HG03025 (cell line): ENCODE results near the gene CLIC3.

Experiments
- ATAC-seq: cut with Tn5 transposase; IDR thresholded peaks from one replicate; pipeline ENCODE4 v1.9.1; 2021; ENCODE audit warnings: mild to moderate bottlenecking, moderate library complexity; ENCODE audit not compliant: unreplicated experiment, low FRiP score

CLIC3 gene

DNA sequence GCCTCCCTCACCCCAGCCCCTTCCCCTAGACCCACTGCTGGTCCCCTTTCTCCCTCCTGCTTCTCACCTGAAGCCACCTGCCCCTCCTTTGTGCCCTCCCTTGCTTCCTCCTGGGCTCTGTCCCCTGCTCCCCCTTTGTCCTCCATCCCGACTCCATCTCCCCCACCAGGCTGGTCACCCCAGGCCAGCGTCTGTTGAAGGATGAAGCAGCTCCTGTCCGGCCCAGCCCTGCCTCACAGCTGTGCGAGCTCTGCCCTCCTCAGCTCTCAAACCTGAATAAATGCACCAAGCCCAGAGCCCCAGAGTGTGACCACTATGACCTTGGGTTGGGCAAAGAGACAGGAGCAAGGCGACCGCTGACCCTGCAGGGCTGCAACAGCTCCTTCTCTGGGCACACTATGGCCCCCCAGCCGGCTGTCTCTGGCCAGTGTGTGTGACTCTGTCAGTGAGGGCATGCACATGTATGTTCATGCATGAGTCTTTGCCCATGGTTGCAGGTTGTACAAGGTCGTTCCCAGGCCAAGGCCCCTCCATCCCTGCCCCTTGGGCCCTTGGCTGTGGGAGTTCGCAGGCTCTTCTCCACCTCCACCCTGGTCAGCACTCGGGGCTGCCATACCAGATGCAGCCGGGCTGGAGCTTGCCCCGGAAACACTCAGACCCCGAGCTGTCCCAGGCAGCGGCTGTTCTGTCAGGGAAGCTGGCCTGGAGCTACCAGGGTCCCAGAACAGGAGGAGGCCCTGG is 41.0 kb downstream of the CLIC3 start:
- ATAC-seq = no peak

DNA sequence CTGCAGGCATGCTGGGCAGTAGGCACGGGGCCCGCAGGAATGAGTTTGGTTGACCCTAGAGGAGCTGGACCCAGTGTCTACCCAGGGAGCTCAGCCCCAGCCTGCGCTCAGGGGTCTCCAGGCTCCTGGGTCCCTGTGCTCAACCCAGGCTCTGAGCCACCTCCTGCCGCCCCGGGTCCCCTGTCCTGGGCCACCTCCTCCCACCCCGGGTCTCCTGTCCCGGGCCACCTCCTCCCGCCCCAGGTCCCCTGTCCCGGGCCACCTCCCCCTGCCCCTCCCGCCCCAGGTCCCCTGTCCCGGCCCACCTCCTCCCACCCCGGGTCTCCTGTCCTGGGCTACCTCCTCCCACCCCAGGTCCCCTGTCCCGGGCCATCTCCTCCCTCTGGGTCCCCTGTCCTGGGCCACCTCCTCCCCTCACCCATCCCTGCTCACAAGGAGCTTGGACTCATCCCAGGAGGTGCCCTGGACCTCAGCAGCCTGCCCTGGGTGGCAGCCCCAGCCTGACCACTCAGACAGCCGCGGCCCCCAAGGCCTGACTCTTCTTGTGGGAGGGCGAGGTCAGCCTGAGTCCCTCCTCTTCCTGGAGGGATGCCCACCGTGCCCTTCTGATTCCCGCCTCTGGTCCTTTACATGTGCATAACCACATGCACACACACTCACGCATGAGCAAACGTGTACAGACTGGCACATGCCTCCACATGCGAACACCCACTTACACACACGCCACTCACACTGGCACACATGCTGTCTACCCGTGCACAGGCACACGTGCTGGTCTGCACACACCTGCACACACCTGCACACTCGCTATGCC is 41.9 kb downstream of the CLIC3 start:
- no peak for ATAC-seq

DNA sequence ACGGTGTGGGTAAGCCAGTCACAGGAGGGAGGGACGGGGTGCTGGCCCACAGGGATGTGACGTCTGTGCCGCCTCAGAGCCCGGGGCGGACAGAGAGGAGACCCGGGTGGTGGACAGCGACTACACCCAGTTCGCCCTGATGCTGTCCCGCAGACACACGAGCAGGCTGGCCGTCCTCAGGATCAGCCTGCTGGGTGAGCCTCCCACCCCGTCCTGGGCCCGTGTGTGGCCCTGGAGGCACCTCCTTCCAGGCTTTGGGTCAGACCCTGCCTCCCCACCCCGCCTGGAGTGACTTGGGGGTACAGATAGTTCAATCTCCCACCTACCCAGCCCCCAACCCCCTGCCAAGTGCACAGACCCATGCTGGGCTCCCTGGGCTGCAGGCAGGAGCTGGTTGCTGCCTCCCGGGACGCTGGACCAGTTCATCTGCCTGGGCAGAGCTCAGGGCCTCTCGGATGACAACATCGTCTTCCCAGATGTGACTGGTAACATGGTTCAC is 42.5 kb downstream of the CLIC3 start:
- ATAC-seq = no peak

DNA sequence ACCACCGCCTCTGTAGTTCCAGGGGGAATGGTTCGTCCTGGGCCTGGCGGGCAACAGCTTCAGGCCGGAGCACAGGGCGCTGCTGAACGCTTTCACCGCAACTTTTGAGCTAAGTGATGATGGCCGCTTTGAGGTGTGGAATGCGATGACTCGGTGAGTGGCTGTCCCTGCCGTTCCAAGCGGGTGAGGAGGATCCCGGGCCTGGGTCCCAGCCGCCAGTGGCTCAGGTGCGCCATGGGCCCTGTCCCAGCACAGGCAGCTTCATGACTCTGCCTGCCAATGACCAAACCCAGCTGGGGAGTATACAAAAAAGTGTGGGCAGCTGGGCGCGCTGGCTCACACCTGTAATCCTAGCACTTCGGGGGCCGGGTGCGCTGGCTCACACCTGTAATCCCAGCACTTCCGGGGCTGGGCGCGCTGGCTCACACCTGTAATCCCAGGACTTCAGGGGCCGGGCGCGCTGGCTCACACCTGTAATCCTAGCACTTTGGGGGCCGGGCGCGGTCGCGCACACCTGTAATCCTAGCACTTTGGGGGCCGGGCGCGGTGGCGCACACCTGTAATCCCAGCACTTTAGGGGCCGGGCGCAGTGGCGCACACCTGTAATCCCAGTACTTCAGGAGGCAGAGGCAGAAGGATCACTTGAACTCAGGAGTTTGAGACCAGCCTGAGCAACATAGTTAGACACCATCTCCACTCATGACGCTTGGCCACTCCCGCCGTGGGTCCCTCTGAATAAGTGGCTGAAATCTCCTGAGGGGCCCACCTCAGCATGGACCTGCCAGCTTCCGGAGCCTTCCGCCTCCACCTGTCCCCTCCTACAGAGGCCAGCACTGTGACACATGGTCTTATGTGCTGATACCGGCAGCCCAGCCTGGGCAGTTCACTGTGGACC is 43.2 kb downstream of the CLIC3 start:
- no peak for ATAC-seq

DNA sequence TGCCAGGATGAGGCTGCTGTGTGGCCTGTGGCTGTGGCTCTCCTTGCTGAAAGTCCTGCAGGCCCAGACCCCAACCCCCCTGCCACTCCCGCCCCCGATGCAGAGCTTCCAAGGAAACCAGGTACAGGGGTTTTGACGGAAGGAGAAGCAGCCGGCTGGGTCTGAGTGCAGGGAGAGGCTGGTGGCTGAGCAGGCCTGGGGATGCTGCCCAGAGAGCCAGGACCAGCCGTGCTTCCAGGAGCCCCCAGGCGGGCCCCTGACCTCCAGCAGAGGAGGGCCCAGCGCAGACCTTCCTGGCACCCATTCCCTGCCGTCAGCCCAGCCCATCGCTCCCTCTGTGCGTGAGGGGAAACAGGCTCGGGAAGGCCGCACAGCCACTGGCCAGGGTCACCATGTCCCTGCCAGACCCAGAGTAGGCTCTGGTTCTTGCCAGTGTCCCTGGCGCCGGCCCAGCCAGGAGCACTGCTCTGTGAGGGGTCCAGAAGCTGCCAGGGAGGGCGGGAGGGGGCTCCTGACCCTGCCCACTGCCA is 44.0 kb downstream of the CLIC3 start:
- no peak for ATAC-seq

DNA sequence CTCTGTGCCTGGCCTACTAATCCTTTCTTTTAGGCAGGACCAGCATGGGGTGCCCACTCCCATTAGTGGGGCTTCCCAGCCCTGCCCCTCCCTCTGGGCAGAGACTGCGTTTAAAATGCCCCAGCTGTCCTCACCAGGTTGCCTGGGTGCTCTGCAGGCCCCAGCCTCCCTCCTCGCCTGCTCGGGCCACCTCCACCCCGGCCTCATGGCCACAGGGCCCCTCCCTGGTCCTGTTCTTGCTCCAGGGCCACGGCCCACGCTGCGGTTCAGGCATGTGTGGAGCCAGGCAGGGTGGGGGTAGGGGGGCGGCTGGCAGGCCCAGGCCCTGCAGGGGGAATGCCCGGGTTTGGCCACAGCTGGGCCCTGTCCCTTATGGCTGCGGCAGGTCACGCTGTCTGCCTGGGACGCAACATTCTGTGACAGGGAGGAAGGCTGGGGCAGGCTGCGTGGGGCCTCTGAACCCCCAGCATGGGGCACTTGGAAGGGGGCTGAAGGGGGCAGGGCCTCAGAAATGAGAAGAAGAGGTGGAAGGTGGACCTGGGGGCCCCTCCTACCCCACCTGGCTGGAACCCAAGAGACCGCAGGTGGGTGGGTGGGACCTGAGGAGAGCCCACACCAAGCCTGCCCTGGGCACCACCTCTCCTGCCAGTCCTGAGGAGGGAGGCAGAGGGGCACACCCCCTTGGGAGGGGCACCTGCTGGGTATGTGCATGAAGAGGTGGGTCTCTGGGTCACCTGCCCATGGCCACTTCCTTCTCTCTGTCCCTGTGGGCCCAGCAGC is 44.6 kb downstream of the CLIC3 start, which contains the start of gene LCN12:
TSS of gene LCN12 (plus strand) at position 733 of the 780 bp plus-strand sequence. CDS start 55 bp downstream, outside the sequence.
- ATAC-seq = no peak

DNA sequence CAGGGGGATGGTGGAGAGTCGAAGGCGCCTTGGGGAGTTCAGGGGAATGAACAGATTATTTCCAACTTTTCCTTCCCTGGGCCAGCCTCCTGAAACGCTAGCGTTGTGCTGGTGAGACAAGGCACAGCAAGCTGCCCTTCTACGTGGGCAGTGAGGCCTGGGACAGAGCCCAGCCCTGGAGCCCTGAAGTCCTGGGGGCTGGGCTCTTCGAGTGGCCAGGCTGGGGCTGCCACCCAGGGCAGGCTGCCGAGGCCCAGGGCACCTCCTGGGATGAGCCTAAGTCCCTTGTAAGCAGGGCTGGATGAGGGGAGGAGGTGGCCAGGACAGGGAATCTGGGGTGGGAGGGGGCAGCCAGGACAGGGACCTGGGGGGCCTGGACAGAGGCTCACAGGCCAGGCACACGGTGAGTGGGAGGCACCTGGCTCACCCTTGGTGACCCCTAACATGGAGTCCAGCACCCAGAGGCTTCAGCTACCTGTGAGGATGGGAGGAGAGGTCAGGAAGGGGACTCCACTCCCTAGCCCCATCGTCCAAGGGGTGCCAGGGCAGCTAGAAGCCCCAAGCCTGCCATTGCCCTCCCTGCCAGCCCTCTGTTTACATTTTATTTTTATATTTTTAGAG is 45.6 kb downstream of the CLIC3 start:
- no peak for ATAC-seq

DNA sequence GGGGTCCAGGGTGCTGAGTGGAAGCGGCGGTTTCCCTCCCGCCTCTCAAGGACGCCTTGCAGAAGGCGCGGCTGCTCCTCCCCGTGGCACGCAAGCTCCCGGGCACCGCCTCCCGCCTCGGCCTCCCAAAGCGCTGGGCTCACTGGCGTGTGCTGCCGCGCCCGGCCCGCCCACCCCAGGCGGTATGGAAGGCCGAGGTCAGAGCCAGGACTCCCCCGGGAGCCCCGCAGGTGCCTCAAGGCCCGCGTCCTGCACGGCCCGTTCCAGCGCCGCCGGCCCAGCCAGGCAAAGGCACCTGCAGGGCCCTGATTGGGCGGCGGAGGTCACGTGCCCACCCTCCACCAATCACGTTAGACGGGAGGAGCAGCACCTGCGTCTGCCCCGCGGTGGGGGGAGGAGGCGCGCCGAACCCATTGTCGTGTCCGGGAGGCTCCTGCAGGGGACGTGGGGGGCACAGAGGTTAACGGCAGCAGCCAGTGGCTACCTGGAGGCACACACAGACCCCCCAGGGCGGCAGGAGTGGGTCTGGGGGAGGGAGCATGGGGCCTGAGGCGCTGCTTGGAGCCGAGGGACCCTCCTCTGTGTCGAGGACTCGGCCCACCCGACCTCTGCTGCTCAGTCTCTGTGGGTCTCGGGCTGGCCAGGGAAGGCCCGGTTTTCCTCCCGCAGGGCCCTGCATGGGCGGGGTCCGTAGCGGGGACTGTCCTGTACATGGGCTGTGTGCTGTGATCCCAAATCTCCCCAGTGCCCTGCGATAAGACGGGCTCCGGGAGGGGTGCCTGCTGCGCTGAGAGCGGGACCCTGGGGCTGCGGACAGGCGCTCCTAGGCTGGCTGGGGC is 46.3 kb downstream of the CLIC3 start:
- peak; percentile 66 for ATAC-seq

DNA sequence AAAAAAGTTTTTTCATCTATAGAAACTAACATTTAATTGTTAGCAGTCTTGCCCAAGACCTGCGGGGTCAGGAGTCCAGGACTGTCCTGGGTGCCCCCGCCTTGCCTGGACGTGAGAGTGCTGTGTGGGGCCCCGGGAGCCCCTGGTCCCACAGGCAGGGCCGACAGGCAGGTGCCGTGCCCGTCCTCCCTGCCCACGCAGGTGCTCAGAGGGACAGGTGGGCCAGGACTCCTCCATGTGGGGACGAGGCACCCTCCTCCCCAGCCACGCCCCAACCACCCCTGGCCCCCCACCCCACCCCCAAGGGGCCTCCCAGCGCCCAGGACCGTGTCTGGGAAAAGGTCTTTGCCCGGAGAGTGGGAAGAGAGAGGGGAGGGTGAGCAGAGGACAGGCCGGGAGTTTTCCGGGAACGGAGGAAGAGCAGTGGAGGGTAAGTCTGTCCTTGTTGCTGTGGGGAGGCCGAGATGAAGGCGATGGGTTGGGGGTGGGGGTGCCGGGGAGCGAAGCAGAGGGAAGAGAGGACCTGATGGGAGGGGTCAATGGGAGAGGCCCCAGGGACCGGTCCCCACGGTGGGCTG is 47.0 kb downstream of the CLIC3 start:
- no peak for ATAC-seq

DNA sequence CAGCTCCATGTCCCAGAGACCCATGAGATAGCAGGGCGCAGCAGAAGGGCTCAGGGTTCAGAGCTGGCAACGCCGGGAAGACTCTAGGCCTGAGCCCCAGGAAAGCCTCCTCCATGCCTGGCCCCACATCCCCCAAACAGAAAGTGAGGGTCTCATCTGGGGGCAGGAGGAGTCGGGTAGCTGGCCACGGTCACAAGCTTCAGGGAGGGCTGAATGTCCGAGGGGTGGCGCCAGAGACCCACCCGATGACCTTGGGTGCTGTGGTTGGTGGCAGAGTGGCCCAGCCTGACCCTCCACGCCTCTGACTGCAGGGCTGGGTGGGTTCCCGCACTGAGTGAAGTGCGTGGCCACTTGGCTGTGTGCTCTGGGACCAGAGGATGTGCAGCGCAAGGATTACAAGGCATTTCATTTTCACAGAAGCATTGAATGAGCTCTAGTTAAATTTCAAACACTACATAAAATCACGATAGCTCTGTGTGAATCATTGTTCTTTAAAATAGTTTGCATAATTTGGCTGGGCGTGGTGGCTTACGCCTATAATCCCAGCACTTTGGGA is 48.3 kb downstream of the CLIC3 start:
- no peak for ATAC-seq

DNA sequence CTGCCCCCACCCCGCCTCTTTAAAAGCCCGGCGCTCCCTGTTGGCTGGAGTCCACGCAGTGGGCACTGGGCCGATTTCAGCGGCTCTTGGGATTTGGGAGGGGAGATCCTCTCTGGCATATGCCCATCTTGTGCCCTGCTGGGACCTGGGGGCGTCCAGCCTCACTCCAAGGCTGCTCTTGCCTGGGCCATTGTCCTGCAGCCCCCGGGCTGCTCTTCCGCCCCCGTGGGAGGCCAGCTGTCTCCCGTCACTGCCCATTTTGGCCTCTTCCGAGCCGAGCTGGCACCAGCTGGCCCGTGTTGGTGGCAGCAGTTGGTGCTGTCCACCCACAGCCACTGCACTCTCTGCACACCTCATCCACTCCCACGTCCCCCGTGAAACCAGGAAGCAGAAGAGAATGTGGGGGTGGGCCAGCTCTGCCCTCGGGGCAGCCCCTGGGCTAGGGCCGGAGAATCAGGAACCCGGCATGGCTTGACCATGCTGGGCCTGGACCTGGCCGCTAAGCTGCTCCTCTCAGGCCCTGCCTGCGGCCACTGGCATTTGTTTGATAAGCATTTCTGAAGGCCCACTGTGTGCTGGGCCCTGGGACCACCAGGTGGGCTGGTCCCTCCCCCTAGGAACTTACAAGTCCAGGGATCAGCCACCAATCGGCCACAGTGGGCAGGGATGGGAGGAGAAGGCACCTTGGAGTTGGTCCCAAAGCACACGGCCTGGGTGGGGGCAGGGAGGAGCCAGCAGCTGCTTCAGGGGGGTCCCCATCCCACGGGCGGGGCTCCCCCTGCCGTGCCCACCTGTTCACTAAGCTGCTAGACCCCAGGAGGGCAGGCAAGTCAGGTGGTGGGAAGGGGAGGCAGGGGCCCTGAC is 49.1 kb downstream of the CLIC3 start:
- ATAC-seq = no peak

DNA sequence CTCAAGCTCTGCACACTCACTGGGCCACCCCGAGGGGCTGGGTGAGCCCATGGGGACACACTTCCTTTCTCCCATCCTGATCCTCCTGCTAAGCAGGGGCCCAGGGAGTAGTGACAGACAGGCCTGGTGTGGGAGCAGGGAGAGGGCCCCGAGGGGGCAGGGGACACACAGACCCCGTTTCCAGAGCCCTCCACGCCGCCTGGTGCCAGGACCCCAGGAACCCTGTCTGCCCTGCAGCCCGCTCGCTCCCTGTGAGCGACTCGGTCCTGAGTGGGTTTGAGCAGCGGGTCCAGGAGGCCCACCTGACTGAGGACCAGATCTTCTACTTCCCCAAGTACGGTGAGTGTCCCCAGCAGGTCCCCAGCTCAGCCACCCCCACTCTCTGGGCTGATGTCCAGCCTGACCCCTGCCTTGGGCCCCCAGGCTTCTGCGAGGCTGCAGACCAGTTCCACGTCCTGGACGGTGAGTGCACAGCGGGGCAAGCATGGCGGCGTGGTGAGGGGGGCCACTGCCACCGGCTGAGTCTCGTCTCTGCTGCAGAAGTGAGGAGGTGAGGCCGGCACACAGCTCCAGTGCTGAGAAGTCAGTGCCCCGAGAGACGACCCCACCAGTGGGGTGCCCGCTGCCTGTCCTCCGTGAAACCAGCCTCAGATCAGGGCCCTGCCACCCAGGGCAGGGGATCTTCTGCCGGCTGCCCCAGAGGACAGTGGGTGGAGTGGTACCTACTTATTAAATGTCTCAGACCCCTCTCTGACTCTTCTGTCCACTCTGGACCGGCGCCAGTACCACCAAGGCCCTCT is 49.9 kb downstream of the CLIC3 start:
- no peak for ATAC-seq

DNA sequence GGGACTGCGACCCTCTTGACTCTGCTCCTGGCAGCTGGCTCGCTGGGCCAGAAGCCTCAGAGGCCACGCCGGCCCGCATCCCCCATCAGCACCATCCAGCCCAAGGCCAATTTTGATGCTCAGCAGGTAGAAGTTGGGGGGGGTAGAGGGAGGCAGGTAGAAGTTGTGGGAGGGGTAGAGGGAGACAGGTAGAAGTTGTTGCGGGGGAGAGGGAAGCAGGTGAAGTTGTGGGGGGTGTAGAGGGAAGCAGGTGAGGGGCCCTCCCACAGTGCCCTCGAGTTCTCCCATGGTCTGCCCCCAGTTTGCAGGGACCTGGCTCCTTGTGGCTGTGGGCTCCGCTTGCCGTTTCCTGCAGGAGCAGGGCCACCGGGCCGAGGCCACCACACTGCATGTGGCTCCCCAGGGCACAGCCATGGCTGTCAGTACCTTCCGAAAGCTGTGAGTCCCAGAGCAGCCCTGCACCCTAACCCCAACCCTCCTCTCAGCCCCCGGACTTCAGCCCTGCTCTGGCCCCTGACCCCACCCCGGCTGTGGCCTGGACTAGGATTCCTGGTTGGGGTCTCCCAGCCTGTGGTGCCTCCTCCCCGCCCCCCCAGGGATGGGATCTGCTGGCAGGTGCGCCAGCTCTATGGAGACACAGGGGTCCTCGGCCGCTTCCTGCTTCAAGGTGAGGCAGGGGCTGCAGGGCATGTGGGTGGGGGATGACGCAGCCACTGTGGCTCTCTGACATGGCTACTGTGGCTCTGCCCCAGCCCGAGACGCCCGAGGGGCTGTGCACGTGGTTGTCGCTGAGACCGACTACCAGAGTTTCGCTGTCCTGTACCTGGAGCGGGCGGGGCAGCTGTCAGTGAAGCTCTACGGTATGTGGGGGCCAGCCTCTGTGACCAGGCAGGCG is 50.8 kb downstream of the CLIC3 start:
- no peak for ATAC-seq
